ENCODE measurements around the gene KIF1A. TPM values are rescaled to one million over a fixed set of nuclear protein-coding genes. Genes with fewer than 3 reads are reported as not detected.

KIF1A gene
- total and polyA plus RNA-seq, 2 of the 8 experiments (the other 6 are each of a cell fraction or from before 2014, with no cell fraction given), result 61.3 to 281 TPM

DNA sequence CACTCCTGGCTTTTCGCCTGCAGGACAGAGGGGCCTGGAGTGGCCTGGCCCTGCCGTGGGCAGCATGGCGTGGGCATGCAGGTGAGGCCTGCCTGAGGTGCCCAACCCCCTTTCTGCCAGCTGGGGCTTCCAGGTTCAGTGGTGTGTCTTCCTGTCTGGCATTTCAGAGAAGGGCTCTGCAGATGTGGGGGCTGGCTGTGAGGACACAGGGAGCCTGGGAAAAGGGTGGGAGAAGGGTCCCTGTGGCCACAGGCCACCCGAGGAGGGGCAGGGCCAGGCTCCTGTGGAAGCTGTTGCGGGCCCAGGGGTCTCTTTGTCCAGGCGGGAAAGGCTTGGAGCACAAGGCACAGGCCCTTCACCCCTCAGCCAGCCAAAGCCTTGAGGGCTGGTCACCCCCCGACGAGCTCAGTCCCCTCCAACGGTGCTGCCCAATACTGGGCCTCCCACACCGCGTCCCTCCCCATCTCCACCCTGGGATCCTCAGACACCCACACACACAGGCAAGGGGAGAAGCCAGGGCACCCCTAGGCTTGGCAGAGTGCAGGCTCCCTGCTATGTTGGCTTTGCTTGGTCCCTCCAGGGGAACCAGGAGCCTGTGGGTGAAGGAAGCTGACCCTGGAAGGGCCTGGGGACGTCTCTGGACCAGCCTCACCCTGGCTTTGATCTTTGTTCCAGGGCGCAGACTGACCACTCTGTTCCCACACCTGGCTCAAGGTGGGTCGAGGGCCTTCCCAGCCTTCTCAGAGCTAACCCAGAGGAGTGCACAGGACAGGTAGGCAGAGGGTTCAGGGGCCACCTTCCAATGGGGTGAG, 132.1 kb downstream of the KIF1A start:
- no peaks in the 10 kb centered on the region for H3K9me3 ChIP-seq (ENCODE audit: insufficient read depth in 2 of 2, low read depth in 1 of 2, low read length in 1 of 2)
- H4K91ac ChIP-seq (replicated peaks; ENCODE audit: insufficient read length, low read length), result no peak overlapping the region
- no peak for FAIRE-seq
- no peak overlapping the region for H3K14ac ChIP-seq (ENCODE audit: insufficient read length)
- H2AFZ ChIP-seq (ENCODE audit: low read length), result no peak overlapping the region
- H3K18ac ChIP-seq (ENCODE audit: extremely low read depth, low read length), result no peak overlapping the region
- no peak overlapping the region for H2BK20ac ChIP-seq (ENCODE audit: low read length)
- H3K79me1 ChIP-seq (ENCODE audit: low read depth, low read length), result no peaks in the 10 kb centered on the region
- ChIA-PET CTCF (ENCODE audit: partially characterized antibody) (interaction anchor here (0.6 to 1.6 kb wide), 4 partner anchors 13 to 123 kb away, joined by 3 read pairs; no protein-coding TSS in a partner anchor), POLR2A (ENCODE audit: partially characterized antibody) (no interaction called here)
- no peaks in the 10 kb centered on the region for H4K20me1 ChIP-seq (replicated peaks in 1 of 2; ENCODE audit: control insufficient read depth in 1 of 2, insufficient read depth in 2 of 2, low read length in 2 of 2)
- TF ChIP-seq CREB1 (IDR thresholded peaks at IDR 0.05) (no peak), CBX8 (IDR thresholded peaks at IDR 0.05; ENCODE audit: borderline replicate concordance, low read depth, low read length) (no peak), ZNF274 (IDR thresholded peaks at IDR 0.05; ENCODE audit: borderline replicate concordance, extremely low read depth, low read length) (no peak), CEBPB (IDR thresholded peaks at IDR 0.05; ENCODE audit: low read depth, low read length) (no peak), FOSL1 (IDR thresholded peaks at IDR 0.05; ENCODE audit: insufficient read depth, low read depth, low read length) (no peak), JUND (IDR thresholded peaks at IDR 0.05; ENCODE audit: low read length) (no peak), HDAC2 (IDR thresholded peaks at IDR 0.05; ENCODE audit: borderline replicate concordance in 1 of 2, low read depth in 2 of 2, low read length in 2 of 2) (no peak)
- TF ChIP-seq, protein P1, sequence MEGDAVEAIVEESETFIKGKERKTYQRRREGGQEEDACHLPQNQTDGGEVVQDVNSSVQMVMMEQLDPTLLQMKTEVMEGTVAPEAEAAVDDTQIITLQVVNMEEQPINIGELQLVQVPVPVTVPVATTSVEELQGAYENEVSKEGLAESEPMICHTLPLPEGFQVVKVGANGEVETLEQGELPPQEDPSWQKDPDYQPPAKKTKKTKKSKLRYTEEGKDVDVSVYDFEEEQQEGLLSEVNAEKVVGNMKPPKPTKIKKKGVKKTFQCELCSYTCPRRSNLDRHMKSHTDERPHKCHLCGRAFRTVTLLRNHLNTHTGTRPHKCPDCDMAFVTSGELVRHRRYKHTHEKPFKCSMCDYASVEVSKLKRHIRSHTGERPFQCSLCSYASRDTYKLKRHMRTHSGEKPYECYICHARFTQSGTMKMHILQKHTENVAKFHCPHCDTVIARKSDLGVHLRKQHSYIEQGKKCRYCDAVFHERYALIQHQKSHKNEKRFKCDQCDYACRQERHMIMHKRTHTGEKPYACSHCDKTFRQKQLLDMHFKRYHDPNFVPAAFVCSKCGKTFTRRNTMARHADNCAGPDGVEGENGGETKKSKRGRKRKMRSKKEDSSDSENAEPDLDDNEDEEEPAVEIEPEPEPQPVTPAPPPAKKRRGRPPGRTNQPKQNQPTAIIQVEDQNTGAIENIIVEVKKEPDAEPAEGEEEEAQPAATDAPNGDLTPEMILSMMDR (IDR thresholded peaks at IDR 0.05; ENCODE audit: control extremely low read depth in 1 of 3, insufficient read depth in 1 of 3, low read depth in 1 of 3, low read length in 3 of 3), result no peak
- no peak overlapping the region for H2BK5ac ChIP-seq (ENCODE audit: low read depth, low read length)
- no peak overlapping the region for H3K56ac ChIP-seq (replicated peaks; ENCODE audit: insufficient read length, low read depth, low read length)
- no peak overlapping the region for H4K5ac ChIP-seq (ENCODE audit: insufficient read length, low read depth, low read length)
- no peak overlapping the region for H2BK15ac ChIP-seq (ENCODE audit: low read length)
- H3K9ac ChIP-seq (replicated peaks in 1 of 4; ENCODE audit: extremely low read depth in 1 of 4, low read depth in 3 of 4, low read length in 3 of 4), result no peak overlapping the region
- H2AK5ac ChIP-seq (ENCODE audit: low read depth, low read length), result no peak overlapping the region
- 74% methylated on average over 13 of the region's 14 CpGs; no CpG with 5 or more reads in 1 of the 2 experiments for WGBS, 2 experiments (ENCODE audit: extremely low coverage in 1 of 2, insufficient coverage in 1 of 2, insufficient read length in 1 of 2, insufficient replicate concordance in 2 of 2, low coverage in 1 of 2, low lambda C conversion rate in 2 of 2, missing lambda C conversion rate in 1 of 2)
- no peaks in the 10 kb centered on the region; a peak in 1 of 7 replicates for H3K27me3 ChIP-seq (replicated peaks in 1 of 4; ENCODE audit: control insufficient read depth in 3 of 4, extremely low read depth in 1 of 4, insufficient read depth in 3 of 4, low read length in 3 of 4)
- no peaks in the 10 kb centered on the region for H3K23me2 ChIP-seq (ENCODE audit: low read depth, low read length)
- H2BK120ac ChIP-seq (replicated peaks; ENCODE audit: low read depth, low read length), result no peak overlapping the region
- H3K4me1 ChIP-seq (replicated peaks in 1 of 4; ENCODE audit: control insufficient read depth in 3 of 4, insufficient read depth in 4 of 4, low read length in 3 of 4), result peaks cover 0 to 3% (median 0%) of the 10 kb centered on the region in 4 experiments; a peak in 2 of 7 replicates
- peak in 1 of 2 experiments; percentile 38 for DNase-seq (ENCODE audit: low read depth in 1 of 2, low spot score in 2 of 2)
- H2BK12ac ChIP-seq (ENCODE audit: low read depth, low read length), result no peak overlapping the region
- no peak overlapping the region for H3K4me2 ChIP-seq (ENCODE audit: insufficient read depth in 1 of 2, low read depth in 2 of 2, low read length in 2 of 2)
- no peaks in the 10 kb centered on the region for H3K36me3 ChIP-seq (ENCODE audit: control insufficient read depth in 2 of 4, insufficient read depth in 4 of 4, low read length in 3 of 4)
- no peak overlapping the region for H3K23ac ChIP-seq (ENCODE audit: insufficient read length)
- no peak overlapping the region for H3K27ac ChIP-seq (ENCODE audit: low read depth, low read length)
- peak overlapping the region; percentile 93; the same call in 1 of the 2 replicates for H4K8ac ChIP-seq (ENCODE audit: extremely low read depth, insufficient read depth, low read length)
- no peaks in the 10 kb centered on the region for H3K79me2 ChIP-seq (ENCODE audit: control insufficient read depth in 1 of 2, insufficient read depth in 2 of 2, low read length in 2 of 2)
- H3K4ac ChIP-seq (replicated peaks; ENCODE audit: insufficient read length, low read depth, low read length), result no peak overlapping the region
- H3K4me3 ChIP-seq (ENCODE audit: extremely low read depth in 1 of 4, insufficient read depth in 2 of 4, low read depth in 3 of 4, low read length in 4 of 4), result no peak overlapping the region
